Trophoblast cell (in vitro differentiated cells and primary cell): ENCODE measurements around the gene ADIPOR2.
A peak's percentile ranks its signal among the peaks of the same experiment; 100 is the strongest.

ENCODE experiments used
- DNase-seq, 2 donors: peaks; one replicate each; pipeline ENCODE4 v3.0.0-alpha.2; 2016
- H2AFZ ChIP-seq: 2 replicates; pipeline ENCODE4 v1.6.1; 2013; ENCODE audit warnings: low read length, moderate library complexity, mild to moderate bottlenecking; ENCODE audit not compliant: insufficient read depth, poor library complexity
- H2AK5ac ChIP-seq: 2 replicates; pipeline ENCODE4 v1.6.1; 2013; ENCODE audit warnings: mild to moderate bottlenecking, low read length
- H2BK120ac ChIP-seq: 2 replicates; pipeline ENCODE4 v1.6.1; 2013; ENCODE audit warnings: low read length, mild to moderate bottlenecking, moderate library complexity; ENCODE audit not compliant: insufficient read depth, poor library complexity
- H2BK12ac ChIP-seq: 2 replicates; pipeline ENCODE4 v1.6.1; 2013; ENCODE audit warnings: mild to moderate bottlenecking, low read length, moderate library complexity
- H2BK5ac ChIP-seq: 2 replicates; pipeline ENCODE4 v1.6.1; 2013; ENCODE audit warnings: low read length, low read depth, moderate library complexity, mild to moderate bottlenecking; ENCODE audit not compliant: poor library complexity
- H3K14ac ChIP-seq: 2 replicates; pipeline ENCODE4 v1.6.1; 2013; ENCODE audit warnings: mild to moderate bottlenecking, low read length
- H3K18ac ChIP-seq: 2 replicates; pipeline ENCODE4 v1.6.1; 2013; ENCODE audit warnings: mild to moderate bottlenecking, low read length
- H3K23ac ChIP-seq: 2 replicates; pipeline ENCODE4 v1.6.1; 2013; ENCODE audit warnings: low read length
- H3K27ac ChIP-seq: 2 replicates; pipeline ENCODE4 v1.5.1; 2013; ENCODE audit warnings: low read depth, mild to moderate bottlenecking, inconsistent platforms, low read length, moderate library complexity
- H3K27me3 ChIP-seq: 2 replicates; pipeline ENCODE4 v1.6.1; 2013; ENCODE audit warnings: inconsistent platforms, mild to moderate bottlenecking, low read length, moderate library complexity; ENCODE audit not compliant: insufficient read depth
- H3K36me3 ChIP-seq, 2 experiments: 1 replicate in 1 of 2; 2 replicates in 1 of 2; pipeline ENCODE4 v1.6.1; 2013; ENCODE audit warnings: low read length in 2 of 2, mild to moderate bottlenecking in 2 of 2, moderate library complexity in 1 of 2; ENCODE audit not compliant: insufficient read depth in 2 of 2, control insufficient read depth in 1 of 2
- H3K4ac ChIP-seq: 2 replicates; pipeline ENCODE4 v1.6.1; 2013; ENCODE audit warnings: low read depth, mild to moderate bottlenecking, low read length, moderate library complexity
- H3K4me1 ChIP-seq, 2 experiments: 1 replicate in 1 of 2; 2 replicates in 1 of 2; pipeline ENCODE4 v1.6.1; 2013; ENCODE audit warnings: low read length in 2 of 2, mild to moderate bottlenecking in 2 of 2, moderate library complexity in 1 of 2; ENCODE audit not compliant: insufficient read depth in 2 of 2, control insufficient read depth in 1 of 2
- H3K4me2 ChIP-seq: 2 replicates; pipeline ENCODE4 v1.6.1; 2013; ENCODE audit warnings: inconsistent platforms, mild to moderate bottlenecking, low read length, moderate library complexity
- H3K4me3 ChIP-seq: 2 replicates; pipeline ENCODE4 v1.5.1; 2013; ENCODE audit warnings: mild to moderate bottlenecking, low read depth, low read length, inconsistent platforms
- H3K79me1 ChIP-seq: one replicate; pipeline ENCODE4 v1.6.1; 2013; ENCODE audit warnings: low read length
- H3K79me2 ChIP-seq: 2 replicates; pipeline ENCODE4 v1.6.1; 2013; ENCODE audit warnings: low read length, mild to moderate bottlenecking; ENCODE audit not compliant: control insufficient read depth, insufficient read depth, poor library complexity
- H3K9ac ChIP-seq: 2 replicates; pipeline ENCODE4 v1.6.1; 2013; ENCODE audit warnings: mild to moderate bottlenecking, low read length
- H3K9me3 ChIP-seq: 2 replicates; pipeline ENCODE4 v1.6.1; 2013; ENCODE audit warnings: low read depth, mild to moderate bottlenecking, control low read depth, inconsistent platforms, low read length; ENCODE audit not compliant: insufficient read depth
- H4K12ac ChIP-seq: 2 replicates; pipeline ENCODE4 v1.6.1; 2013; ENCODE audit warnings: low read depth, mild to moderate bottlenecking, low read length, moderate library complexity
- H4K8ac ChIP-seq: 2 replicates; pipeline ENCODE4 v1.6.1; 2013; ENCODE audit warnings: low read depth, mild to moderate bottlenecking, low read length, moderate library complexity
- H4K91ac ChIP-seq: one replicate; pipeline ENCODE4 v1.6.1; 2013; ENCODE audit warnings: low read depth, mild to moderate bottlenecking, low read length, moderate library complexity
- WGBS: extraction: QIAGEN DNeasy Blood & Tissue Kit; methylation state at CpG from one replicate; pipeline ENCODE4 v1.1.7; 2013; ENCODE audit warnings: missing lambda C conversion rate; ENCODE audit not compliant: insufficient read length, insufficient coverage; ENCODE audit errors: extremely low coverage; 5-methylcytosine and 5-hydroxymethylcytosine counted together

ADIPOR2 gene

DNA sequence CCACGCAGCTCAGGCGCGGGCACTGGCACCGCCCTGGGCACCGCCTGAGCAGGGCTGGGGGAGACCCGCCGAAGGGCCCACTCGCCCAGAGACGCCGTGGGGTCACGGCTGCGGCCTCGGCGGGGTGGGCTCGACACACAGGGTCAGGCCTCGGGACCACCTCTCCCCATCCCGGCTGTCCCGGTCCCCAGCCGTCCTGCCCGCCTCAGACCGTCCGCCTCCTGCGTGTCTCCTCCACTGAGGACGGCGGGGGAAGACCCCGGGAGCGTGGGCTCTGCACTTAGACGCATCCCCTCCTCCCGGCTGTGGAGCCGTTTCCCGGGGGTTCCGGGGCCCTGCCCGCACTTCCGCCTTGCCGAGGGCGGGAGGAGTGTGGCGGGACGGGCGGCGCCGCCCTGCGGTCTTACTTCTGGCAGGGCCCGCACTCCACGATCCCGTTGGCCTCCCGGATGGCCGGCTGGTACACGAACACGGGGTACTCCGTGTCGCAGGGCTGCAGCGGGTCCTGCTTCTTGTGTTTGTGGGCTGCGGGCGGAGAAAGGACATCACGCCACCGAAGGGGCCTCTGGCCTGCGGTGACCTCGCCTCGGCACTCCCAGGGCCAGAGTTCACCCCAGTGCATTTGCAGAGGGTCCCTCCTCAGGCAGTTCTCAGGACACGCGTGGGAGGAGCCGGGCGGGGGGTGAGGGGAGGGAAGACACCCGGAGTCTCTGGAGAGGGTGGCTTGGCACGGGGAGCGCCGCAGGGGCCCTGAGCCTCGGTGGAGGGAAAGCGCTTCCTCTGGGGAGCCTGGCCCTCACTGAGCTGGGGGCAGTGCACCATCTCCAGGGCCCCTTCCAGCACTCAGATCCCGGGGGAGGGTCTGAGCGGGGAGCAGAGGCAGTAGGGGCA lies 106.4 kb downstream of the ADIPOR2 start:
- Histone ChIP-seq H2AFZ (peak overlapping the region; percentile 66), H3K79me1 (no peaks in the 10 kb centered on the region), H3K4me1 (peaks cover 5 to 6% of the 10 kb centered on the region in 2 experiments), H3K4ac (no peak overlapping the region), H3K27ac (no peak overlapping the region), H3K9me3 (no peaks in the 10 kb centered on the region), H4K91ac (peak overlapping the region; percentile 39), H3K18ac (no peak overlapping the region), H3K4me2 (peak overlapping the region; percentile 64), H3K36me3 (no peaks in the 10 kb centered on the region), H2BK120ac (no peak overlapping the region), H2AK5ac (no peak overlapping the region), H2BK5ac (no peak overlapping the region), H3K14ac (peak overlapping the region; percentile 59), H4K12ac (peak overlapping the region; percentile 43), H3K23ac (no peak overlapping the region), H2BK12ac (no peak overlapping the region), H3K79me2 (no peaks in the 10 kb centered on the region), H4K8ac (peak overlapping the region; percentile 72), H3K4me3 (peak overlapping the region; percentile 68), H3K9ac (peak overlapping the region; percentile 41), H3K27me3 (no peaks in the 10 kb centered on the region)
- WGBS = no CpG with 5 or more reads among the region's 71 CpGs
- no peak for DNase-seq

DNA sequence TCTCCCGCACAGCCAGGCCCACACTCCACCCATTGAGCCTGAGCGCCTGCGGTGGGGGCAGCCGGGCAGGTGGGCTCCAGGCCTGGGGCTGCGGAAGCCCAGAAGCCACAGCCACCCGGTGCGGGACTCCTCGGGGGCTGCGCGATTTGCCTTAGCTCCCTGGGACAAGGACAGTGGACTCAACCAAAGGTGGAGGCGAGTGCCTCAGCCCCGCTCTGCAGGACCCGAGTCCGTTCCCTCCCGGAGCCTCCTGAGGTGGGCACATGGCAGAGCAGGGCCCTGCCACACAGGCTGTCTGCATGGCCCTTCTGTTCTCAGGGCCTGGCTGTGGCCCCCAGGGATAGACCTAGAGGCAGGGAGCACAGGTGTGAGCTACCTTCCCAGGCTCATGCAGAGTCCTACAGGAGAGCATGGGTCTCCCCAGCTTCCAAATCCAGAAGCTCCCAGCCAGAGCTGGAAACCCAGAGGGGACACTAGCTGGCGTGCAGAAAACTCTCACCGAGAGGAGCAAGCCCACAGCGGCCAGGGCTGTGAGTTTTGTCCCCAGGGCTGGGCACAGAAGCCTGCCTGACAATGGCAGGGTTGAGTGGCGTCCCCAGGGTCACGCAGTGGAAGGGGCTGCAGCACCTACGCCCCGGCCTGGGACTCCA lies 107.2 kb downstream of the ADIPOR2 start:
- DNase-seq = no peak
- WGBS = no CpG with 5 or more reads among the region's 22 CpGs
- no peaks in the 10 kb centered on the region for H3K9me3 ChIP-seq
- no peak overlapping the region for H3K4me2 ChIP-seq
- no peak overlapping the region for H2AFZ ChIP-seq
- no peaks in the 10 kb centered on the region for H3K79me2 ChIP-seq
- H3K4me1 ChIP-seq = peaks cover 5 to 6% of the 10 kb centered on the region in 2 experiments
- no peaks in the 10 kb centered on the region for H3K36me3 ChIP-seq
- H3K79me1 ChIP-seq = no peaks in the 10 kb centered on the region
- no peak overlapping the region for H3K14ac ChIP-seq
- no peak overlapping the region for H4K91ac ChIP-seq
- no peak overlapping the region for H3K4me3 ChIP-seq
- no peaks in the 10 kb centered on the region for H3K27me3 ChIP-seq
- no peak overlapping the region for H2BK5ac ChIP-seq
- H4K12ac ChIP-seq = no peak overlapping the region
- H3K18ac ChIP-seq = no peak overlapping the region
- no peak overlapping the region for H3K4ac ChIP-seq
- no peak overlapping the region for H4K8ac ChIP-seq
- no peak overlapping the region for H2BK12ac ChIP-seq
- H2AK5ac ChIP-seq = no peak overlapping the region
- no peak overlapping the region for H3K9ac ChIP-seq
- no peak overlapping the region for H3K23ac ChIP-seq
- H2BK120ac ChIP-seq = no peak overlapping the region
- no peak overlapping the region for H3K27ac ChIP-seq

DNA sequence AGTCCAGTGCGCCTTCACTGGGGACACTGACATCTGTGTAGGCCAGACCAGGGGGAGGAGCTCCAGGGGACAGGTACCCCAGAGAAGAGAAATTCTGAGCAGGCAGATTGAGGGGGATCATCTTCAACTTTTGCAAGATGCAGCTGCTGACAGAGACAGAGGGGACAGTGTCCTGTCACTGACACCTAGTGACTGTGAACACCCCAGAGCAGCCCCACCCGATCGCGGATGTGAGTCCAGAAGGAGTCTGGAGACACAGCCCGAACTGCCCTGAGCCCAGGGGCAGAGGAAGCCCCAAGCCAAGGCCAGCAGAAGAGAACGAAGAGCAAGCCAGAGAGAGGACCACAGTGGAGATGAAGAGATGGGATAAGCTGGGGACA lies 107.8 kb downstream of the ADIPOR2 start:
- Histone ChIP-seq H2BK5ac (no peak overlapping the region), H2AK5ac (no peak overlapping the region), H3K79me2 (no peaks in the 10 kb centered on the region), H3K79me1 (no peaks in the 10 kb centered on the region), H4K91ac (no peak overlapping the region), H3K36me3 (no peaks in the 10 kb centered on the region), H3K18ac (no peak overlapping the region), H4K8ac (no peak overlapping the region), H3K27me3 (no peaks in the 10 kb centered on the region), H2BK12ac (no peak overlapping the region), H3K4me1 (peaks cover 5 to 6% of the 10 kb centered on the region in 2 experiments), H3K14ac (no peak overlapping the region), H3K23ac (no peak overlapping the region), H3K4me3 (no peak overlapping the region), H2BK120ac (no peak overlapping the region), H3K4ac (no peak overlapping the region), H2AFZ (no peak overlapping the region), H3K27ac (no peak overlapping the region), H3K9me3 (no peaks in the 10 kb centered on the region), H4K12ac (no peak overlapping the region), H3K9ac (no peak overlapping the region), H3K4me2 (no peak overlapping the region)
- DNase-seq = no peak
- WGBS = no CpG with 5 or more reads among the region's 6 CpGs

DNA sequence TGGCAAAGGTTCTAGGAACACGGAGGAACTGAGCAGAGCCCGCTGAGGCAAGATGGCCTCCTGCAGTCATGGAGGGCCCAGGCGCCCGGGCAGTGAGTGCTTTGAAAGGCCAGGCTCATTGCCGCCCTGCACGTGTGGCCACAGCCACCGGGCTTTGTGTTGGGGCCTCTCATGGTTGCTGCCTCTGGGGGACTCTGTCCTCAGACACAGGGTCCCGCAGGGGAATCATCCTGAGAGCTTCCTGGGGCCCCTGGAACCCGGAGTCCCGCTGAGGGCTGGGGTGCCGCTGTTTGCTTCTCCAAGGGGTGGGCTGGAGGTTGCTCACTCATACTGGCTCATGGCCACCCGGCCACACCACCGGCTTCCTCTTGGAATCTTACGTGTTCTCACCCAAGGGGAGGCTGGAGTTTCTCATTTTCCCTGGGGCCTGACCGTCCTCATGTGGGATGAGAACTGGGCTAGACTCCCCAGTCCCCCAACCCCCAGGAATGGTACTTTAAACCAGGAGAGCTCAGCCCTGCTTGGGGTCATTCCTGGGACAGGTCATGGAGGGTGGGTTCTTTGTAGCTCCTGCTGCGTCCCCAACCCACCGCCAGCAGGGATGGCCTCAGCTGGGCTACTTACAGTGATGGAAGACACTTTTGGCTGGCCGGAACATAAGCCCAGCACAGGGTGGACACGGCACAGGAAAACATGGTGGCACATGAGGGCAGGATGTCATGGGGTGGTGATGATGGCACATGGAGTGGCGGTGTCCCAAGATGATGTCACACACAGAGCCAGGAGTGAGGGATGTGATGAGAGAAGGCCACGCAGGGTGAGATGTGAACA lies 108.4 kb downstream of the ADIPOR2 start:
- H4K8ac ChIP-seq = no peak overlapping the region
- no peak overlapping the region for H2BK12ac ChIP-seq
- no peaks in the 10 kb centered on the region for H3K36me3 ChIP-seq
- H3K27me3 ChIP-seq = no peaks in the 10 kb centered on the region
- H3K23ac ChIP-seq = no peak overlapping the region
- no CpG with 5 or more reads among the region's 21 CpGs for WGBS
- H3K4ac ChIP-seq = no peak overlapping the region
- H3K79me1 ChIP-seq = no peaks in the 10 kb centered on the region
- no peak overlapping the region for H2AK5ac ChIP-seq
- no peak overlapping the region for H3K9ac ChIP-seq
- no peak for DNase-seq
- H3K4me2 ChIP-seq = no peak overlapping the region
- no peak overlapping the region for H2BK120ac ChIP-seq
- H2AFZ ChIP-seq = no peak overlapping the region
- H3K4me3 ChIP-seq = no peak overlapping the region
- H3K9me3 ChIP-seq = no peaks in the 10 kb centered on the region
- no peaks in the 10 kb centered on the region for H3K79me2 ChIP-seq
- H3K18ac ChIP-seq = no peak overlapping the region
- H3K4me1 ChIP-seq = peaks cover 5 to 6% of the 10 kb centered on the region in 2 experiments
- no peak overlapping the region for H4K91ac ChIP-seq
- H4K12ac ChIP-seq = no peak overlapping the region
- no peak overlapping the region for H2BK5ac ChIP-seq
- no peak overlapping the region for H3K14ac ChIP-seq
- H3K27ac ChIP-seq = no peak overlapping the region
